ENCODE measurements around the gene MAT2B. TPM values are rescaled to one million over a fixed set of nuclear protein-coding genes. Genes with fewer than 3 reads are reported as not detected.
"Not testable (repeated sequence)": the region's sequence is repeated elsewhere in the genome, so short reads cannot be mapped to it uniquely, and the experiment has no call there.

The MAT2B gene
- total RNA-seq, 2 experiments from 2014 or later, result 71.5 to 71.6 TPM

- intact Hi-C loops (cut with micrococcal nuclease), result no loop called here
- Mint-ChIP-seq H3K27me3 (peaks cover 8% of the 10 kb centered on the region), H3K27ac (no peak overlapping the region), H3K4me1 (ENCODE audit: low read depth) (no peaks in the 10 kb centered on the region), H3K36me3 (ENCODE audit: low read depth) (no peaks in the 10 kb centered on the region), H3K4me3 (no peak overlapping the region), H3K9me3 (no peaks in the 10 kb centered on the region)
- ChIA-PET POLR2A (no interaction called here), CTCF (interaction anchor here (1.0 kb wide), 1 partner anchor 14 kb away, joined by 3 read pairs; no protein-coding TSS in a partner anchor)
- no peak for DNase-seq
- no peak for TF ChIP-seq CTCF (IDR thresholded peaks at IDR 0.05)
- ATAC-seq, result no peak
Measured at GRCh38 chr5:163534492-163535094, 29.2 kb downstream of the MAT2B start.

GRCh38 chr5:163535290-163535689, 29.9 kb downstream of the MAT2B start:
- Mint-ChIP-seq H3K9me3 (no peaks in the 10 kb centered on the region), H3K27ac (no peak overlapping the region), H3K4me3 (no peak overlapping the region), H3K4me1 (ENCODE audit: low read depth) (no peaks in the 10 kb centered on the region), H3K36me3 (ENCODE audit: low read depth) (no peaks in the 10 kb centered on the region), H3K27me3 (peaks cover 8% of the 10 kb centered on the region)
- POLR2A ChIA-PET, result no interaction called here
- TF ChIP-seq CTCF (IDR thresholded peaks at IDR 0.05), result no peak
- CTCF ChIA-PET, result no interaction called here
- no peak for DNase-seq
- no peak for ATAC-seq
- intact Hi-C loops (cut with micrococcal nuclease), result no loop called here

GRCh38 chr5:163536442-163536841, 31.0 kb downstream of the MAT2B start:
- H3K4me1 Mint-ChIP-seq (ENCODE audit: low read depth); POLR2A ChIA-PET; H3K27ac Mint-ChIP-seq; H3K36me3 Mint-ChIP-seq (ENCODE audit: low read depth); ATAC-seq; H3K9me3 Mint-ChIP-seq; H3K4me3 Mint-ChIP-seq; DNase-seq; intact Hi-C loops (cut with micrococcal nuclease): not testable (repeated sequence)
- peaks cover 12% of the 10 kb centered on the region for H3K27me3 Mint-ChIP-seq
- CTCF ChIA-PET, result interaction anchor here (1.0 kb wide), 1 partner anchor 9 kb away, joined by 4 read pairs; no protein-coding TSS in a partner anchor

- Mint-ChIP-seq H3K9me3 (no peaks in the 10 kb centered on the region), H3K4me1 (ENCODE audit: low read depth) (no peaks in the 10 kb centered on the region), H3K27me3 (peaks cover 16% of the 10 kb centered on the region), H3K36me3 (ENCODE audit: low read depth) (no peaks in the 10 kb centered on the region), H3K27ac (no peak overlapping the region), H3K4me3 (no peak overlapping the region)
- TF ChIP-seq CTCF (IDR thresholded peaks at IDR 0.05), result no peak
- ChIA-PET CTCF (no interaction called here), POLR2A (interaction anchor here (0.6 kb wide), 1 partner anchor 16 kb away, joined by 3 read pairs; no protein-coding TSS in a partner anchor)
- ATAC-seq, result no peak
- intact Hi-C loops (cut with micrococcal nuclease), result no loop called here
- no peak for DNase-seq
Measured at GRCh38 chr5:163540696-163541095, 35.3 kb downstream of the MAT2B start.

GRCh38 chr5:163542771-163543170, 37.4 kb downstream of the MAT2B start:
- TF ChIP-seq CTCF (IDR thresholded peaks at IDR 0.05), result no peak
- H3K4me3 Mint-ChIP-seq, result no peak overlapping the region
- POLR2A ChIA-PET, result no interaction called here
- no peaks in the 10 kb centered on the region for H3K9me3 Mint-ChIP-seq
- intact Hi-C loops (cut with micrococcal nuclease), result no loop called here
- H3K27me3 Mint-ChIP-seq, result peaks cover 11% of the 10 kb centered on the region
- H3K27ac Mint-ChIP-seq, result no peak overlapping the region
- H3K36me3 Mint-ChIP-seq (ENCODE audit: low read depth), result no peaks in the 10 kb centered on the region
- ATAC-seq, result no peak
- no peak for DNase-seq
- no peaks in the 10 kb centered on the region for H3K4me1 Mint-ChIP-seq (ENCODE audit: low read depth)
- CTCF ChIA-PET, result no interaction called here

Measured in activated CD8-positive, alpha-beta T cell treated with anti-CD3 and anti-CD28 coated beads for 36 hours (primary cell).